Caco-2 (cell line): Measurements from ENCODE around the gene ACIN1. TPM values are rescaled to one million over a fixed set of nuclear protein-coding genes. Genes with fewer than 3 reads are reported as not detected.

ENCODE experiments used
- BruUV-seq: library from RNA; stranded (reverse); fragments of 400-500 nt; replicated peaks from 2 replicates; lab custom pipeline; 2021; lab: Mats Ljungman, UMichigan
- CTCF ChIA-PET: fragments of 300-600 bp; sonication (Branson Sonifier 250); formaldehyde crosslinking; loops from one replicate; lab custom pipeline; 2022; ENCODE audit warnings: antibody characterized with exemption; lab: Charles Lee
- POLR2A ChIA-PET: fragments of 300-600 bp; sonication (Branson Sonifier 250); formaldehyde crosslinking; loops from one replicate; lab custom pipeline; 2022; ENCODE audit warnings: antibody characterized with exemption; lab: Charles Lee
- DNase-seq, 2 experiments: peaks; one replicate each; pipeline versions ENCODE4 v3.0.0 to v3.0.0-alpha.2; 2020 to 2022
- H3K27me3 ChIP-seq: replicated peaks from 2 replicates; pipeline ENCODE4 v1.6.0; 2011; ENCODE audit warnings: low read length; ENCODE audit not compliant: control insufficient read depth, insufficient read depth
- H3K36me3 ChIP-seq: 2 replicates; pipeline ENCODE4 v1.5.1; 2011; ENCODE audit warnings: low read length; ENCODE audit not compliant: control insufficient read depth, insufficient read depth
- H3K4me1 ChIP-seq: fragments of 250-450 bp; sonication (Bioruptor Pico); 2 replicates; pipeline ENCODE4 v1.5.1; 2020; ENCODE audit warnings: mild to moderate bottlenecking
- H3K4me3 ChIP-seq: 2 replicates; pipeline ENCODE4 v1.5.1; 2011; ENCODE audit warnings: low read depth, mild to moderate bottlenecking, control low read depth, low read length
- H3K9me3 ChIP-seq: fragments of 250-450 bp; sonication (Bioruptor Pico); 2 replicates; pipeline ENCODE4 v1.5.1; 2020; ENCODE audit warnings: mild to moderate bottlenecking, moderate library complexity
- H3K27ac Mint-ChIP-seq: one replicate; pipeline ENCODE4 v1.8.0; 2022; ENCODE audit warnings: mixed read lengths; ENCODE audit not compliant: unreplicated experiment
- H3K27me3 Mint-ChIP-seq: one replicate; pipeline ENCODE4 v1.8.0; 2022; ENCODE audit warnings: mixed read lengths; ENCODE audit not compliant: insufficient read depth, unreplicated experiment
- H3K36me3 Mint-ChIP-seq: one replicate; pipeline ENCODE4 v1.8.0; 2022; ENCODE audit warnings: mild to moderate bottlenecking, mixed read lengths; ENCODE audit not compliant: insufficient read depth, unreplicated experiment
- H3K4me1 Mint-ChIP-seq: one replicate; pipeline ENCODE4 v1.8.0; 2022; ENCODE audit warnings: low read depth, mixed read lengths; ENCODE audit not compliant: unreplicated experiment
- H3K4me3 Mint-ChIP-seq: one replicate; pipeline ENCODE4 v1.8.0; 2022; ENCODE audit warnings: mild to moderate bottlenecking, moderate library complexity, mixed read lengths; ENCODE audit not compliant: unreplicated experiment
- H3K9me3 Mint-ChIP-seq: one replicate; pipeline ENCODE4 v1.8.0; 2022; ENCODE audit warnings: mixed read lengths; ENCODE audit not compliant: unreplicated experiment
- intact Hi-C: fragments of 100-400 bp; cut with micrococcal nuclease; formaldehyde crosslinking; loops from one replicate; pipeline ENCODE4 v1.10.0; 2022; ENCODE audit not compliant: unreplicated experiment
- total RNA-seq: library from RNA; stranded (reverse); gene quantifications from 2 replicates; pipeline ENCODE4 v1.2.3, GENCODE V29; 2022
- TF ChIP-seq, protein P1 (sequence below), 2 experiments: fragments of 200-600 bp in 1 of 2; IDR thresholded peaks; 1 replicate in 1 of 2; 2 replicates in 1 of 2; pipeline versions ENCODE4 v1.5.1 to v1.8.0; 2011 to 2022; ENCODE audit warnings: antibody characterized with exemption in 1 of 2, control low read depth in 1 of 2, inconsistent platforms in 1 of 2, low read depth in 1 of 2, low read length in 1 of 2, mild to moderate bottlenecking in 1 of 2, moderate library complexity in 1 of 2; ENCODE audit not compliant: insufficient read depth in 1 of 2, severe bottlenecking in 1 of 2, unreplicated experiment in 1 of 2

The ACIN1 gene
- total RNA-seq, 1 experiment from 2014 or later = 193 TPM

- Histone ChIP-seq H3K27me3 (no peaks in the 10 kb centered on the region), H3K36me3 (no peaks in the 10 kb centered on the region), H3K4me1 (no peaks in the 10 kb centered on the region), H3K9me3 (no peaks in the 10 kb centered on the region), H3K4me3 (no peak overlapping the region)
- intact Hi-C loops = no loop called here
- TF ChIP-seq, protein P1, sequence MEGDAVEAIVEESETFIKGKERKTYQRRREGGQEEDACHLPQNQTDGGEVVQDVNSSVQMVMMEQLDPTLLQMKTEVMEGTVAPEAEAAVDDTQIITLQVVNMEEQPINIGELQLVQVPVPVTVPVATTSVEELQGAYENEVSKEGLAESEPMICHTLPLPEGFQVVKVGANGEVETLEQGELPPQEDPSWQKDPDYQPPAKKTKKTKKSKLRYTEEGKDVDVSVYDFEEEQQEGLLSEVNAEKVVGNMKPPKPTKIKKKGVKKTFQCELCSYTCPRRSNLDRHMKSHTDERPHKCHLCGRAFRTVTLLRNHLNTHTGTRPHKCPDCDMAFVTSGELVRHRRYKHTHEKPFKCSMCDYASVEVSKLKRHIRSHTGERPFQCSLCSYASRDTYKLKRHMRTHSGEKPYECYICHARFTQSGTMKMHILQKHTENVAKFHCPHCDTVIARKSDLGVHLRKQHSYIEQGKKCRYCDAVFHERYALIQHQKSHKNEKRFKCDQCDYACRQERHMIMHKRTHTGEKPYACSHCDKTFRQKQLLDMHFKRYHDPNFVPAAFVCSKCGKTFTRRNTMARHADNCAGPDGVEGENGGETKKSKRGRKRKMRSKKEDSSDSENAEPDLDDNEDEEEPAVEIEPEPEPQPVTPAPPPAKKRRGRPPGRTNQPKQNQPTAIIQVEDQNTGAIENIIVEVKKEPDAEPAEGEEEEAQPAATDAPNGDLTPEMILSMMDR (IDR thresholded peaks at IDR 0.05; ENCODE audit: insufficient read depth in 1 of 2, low read depth in 1 of 2, low read length in 1 of 2, severe bottlenecking in 1 of 2, unreplicated experiment in 1 of 2) = no peak
- Mint-ChIP-seq H3K27me3 (no peaks in the 10 kb centered on the region), H3K27ac (no peak overlapping the region), H3K9me3 (no peaks in the 10 kb centered on the region), H3K4me1 (peaks cover 7% of the 10 kb centered on the region), H3K4me3 (no peak overlapping the region), H3K36me3 (peaks cover 6% of the 10 kb centered on the region)
- DNase-seq = no peak
- POLR2A ChIA-PET = no interaction called here
- CTCF ChIA-PET = no interaction called here
- no TSS peak for BruUV-seq
These were observed 30.1 kb upstream of the ACIN1 start for GRCh38 chr14:23125011-23125410.

DNA sequence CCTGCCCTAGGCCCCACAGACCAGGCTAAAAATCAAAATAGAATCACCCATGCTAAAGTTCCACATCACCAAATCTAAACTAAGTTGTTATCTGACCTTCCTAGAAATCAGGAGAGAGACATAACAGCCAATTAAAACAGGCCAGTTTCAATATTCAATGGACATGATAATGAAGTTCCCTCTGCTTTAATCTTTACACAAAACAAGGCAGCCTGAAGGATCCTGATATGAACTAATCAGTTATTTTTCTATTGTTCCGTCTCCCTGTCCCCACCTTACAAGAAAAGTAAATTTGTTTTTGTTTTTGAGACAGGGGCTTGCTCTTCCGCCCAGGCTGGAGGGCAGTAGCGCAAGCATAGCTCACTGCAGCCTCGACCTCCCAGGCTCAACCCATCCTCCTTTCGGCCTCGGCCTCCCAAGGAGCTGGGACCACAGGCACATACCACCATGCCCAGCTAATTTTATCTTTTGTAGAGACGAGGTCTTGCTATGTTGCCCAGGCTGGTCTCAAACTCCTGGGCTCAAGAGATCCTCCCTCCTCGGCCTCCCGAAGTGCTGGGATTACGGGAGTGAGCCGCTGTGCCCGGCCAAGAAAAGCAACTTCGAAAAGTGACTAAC, 29.5 kb upstream of the ACIN1 start:
- no peak for DNase-seq
- TF ChIP-seq, protein P1 (IDR thresholded peaks at IDR 0.05; ENCODE audit: insufficient read depth in 1 of 2, low read depth in 1 of 2, low read length in 1 of 2, severe bottlenecking in 1 of 2, unreplicated experiment in 1 of 2) = no peak
- Mint-ChIP-seq H3K4me3 (no peak overlapping the region), H3K36me3 (peaks cover 6% of the 10 kb centered on the region), H3K27ac (no peak overlapping the region), H3K4me1 (peaks cover 7% of the 10 kb centered on the region), H3K27me3 (no peaks in the 10 kb centered on the region), H3K9me3 (no peaks in the 10 kb centered on the region)
- POLR2A ChIA-PET = no interaction called here
- no peaks in the 10 kb centered on the region for H3K9me3 ChIP-seq
- BruUV-seq = no TSS peak
- H3K36me3 ChIP-seq = no peaks in the 10 kb centered on the region
- CTCF ChIA-PET = interaction anchor here (1.3 to 1.8 kb wide), 2 partner anchors 56 to 60 kb away, joined by 3 to 5 read pairs; no protein-coding TSS in a partner anchor
- no peaks in the 10 kb centered on the region for H3K27me3 ChIP-seq
- no peaks in the 10 kb centered on the region for H3K4me1 ChIP-seq
- intact Hi-C loops = loop anchor here (5.0 kb wide), 1 partner anchor 178 kb away; the partner anchor contains the start of gene PPP1R3E
- no peak overlapping the region for H3K4me3 ChIP-seq

DNA sequence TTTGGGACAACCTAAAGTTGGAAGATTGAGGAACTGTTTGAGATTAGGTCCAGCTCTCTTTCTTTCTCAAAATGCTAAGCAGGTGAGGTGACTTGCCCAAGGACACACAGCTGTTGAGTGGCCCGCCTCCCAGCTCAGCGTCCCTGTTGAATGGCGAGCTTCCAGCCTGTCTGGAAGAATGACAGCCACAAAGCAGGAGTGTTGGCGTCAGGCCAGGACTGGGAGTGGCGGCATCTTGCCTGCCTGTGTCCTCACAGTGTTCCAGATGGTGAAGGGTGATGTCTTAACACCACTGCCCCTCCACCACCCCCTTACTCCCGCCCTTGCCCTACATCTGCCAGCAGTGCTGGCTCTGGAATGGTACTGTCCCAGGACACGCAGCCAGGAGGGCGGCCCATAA, 28.5 kb upstream of the ACIN1 start:
- POLR2A ChIA-PET = no interaction called here
- H3K4me1 ChIP-seq = no peaks in the 10 kb centered on the region
- H3K27ac Mint-ChIP-seq = no peak overlapping the region

More for the DNA sequence above, 28.5 kb upstream of the ACIN1 start:
- no peak for DNase-seq
- Histone ChIP-seq H3K9me3 (no peaks in the 10 kb centered on the region), H3K27me3 (no peaks in the 10 kb centered on the region), H3K36me3 (no peaks in the 10 kb centered on the region), H3K4me3 (no peak overlapping the region)
- BruUV-seq = no TSS peak
- CTCF ChIA-PET = interaction anchor here (1.3 to 1.8 kb wide), 2 partner anchors 55 to 61 kb away, joined by 3 to 5 read pairs; no protein-coding TSS in a partner anchor
- intact Hi-C loops = loop anchor here (5.0 kb wide), 1 partner anchor 179 kb away; the partner anchor contains the start of gene PPP1R3E
- Mint-ChIP-seq H3K4me1 (peaks cover 7% of the 10 kb centered on the region), H3K27me3 (no peaks in the 10 kb centered on the region), H3K4me3 (no peak overlapping the region), H3K9me3 (no peaks in the 10 kb centered on the region), H3K36me3 (peaks cover 6% of the 10 kb centered on the region)
- TF ChIP-seq, protein P1 (IDR thresholded peaks at IDR 0.05; ENCODE audit: insufficient read depth in 1 of 2, low read depth in 1 of 2, low read length in 1 of 2, severe bottlenecking in 1 of 2, unreplicated experiment in 1 of 2) = no peak
